Measurements from ENCODE around the gene KCNB1.

Gene KCNB1

DNA sequence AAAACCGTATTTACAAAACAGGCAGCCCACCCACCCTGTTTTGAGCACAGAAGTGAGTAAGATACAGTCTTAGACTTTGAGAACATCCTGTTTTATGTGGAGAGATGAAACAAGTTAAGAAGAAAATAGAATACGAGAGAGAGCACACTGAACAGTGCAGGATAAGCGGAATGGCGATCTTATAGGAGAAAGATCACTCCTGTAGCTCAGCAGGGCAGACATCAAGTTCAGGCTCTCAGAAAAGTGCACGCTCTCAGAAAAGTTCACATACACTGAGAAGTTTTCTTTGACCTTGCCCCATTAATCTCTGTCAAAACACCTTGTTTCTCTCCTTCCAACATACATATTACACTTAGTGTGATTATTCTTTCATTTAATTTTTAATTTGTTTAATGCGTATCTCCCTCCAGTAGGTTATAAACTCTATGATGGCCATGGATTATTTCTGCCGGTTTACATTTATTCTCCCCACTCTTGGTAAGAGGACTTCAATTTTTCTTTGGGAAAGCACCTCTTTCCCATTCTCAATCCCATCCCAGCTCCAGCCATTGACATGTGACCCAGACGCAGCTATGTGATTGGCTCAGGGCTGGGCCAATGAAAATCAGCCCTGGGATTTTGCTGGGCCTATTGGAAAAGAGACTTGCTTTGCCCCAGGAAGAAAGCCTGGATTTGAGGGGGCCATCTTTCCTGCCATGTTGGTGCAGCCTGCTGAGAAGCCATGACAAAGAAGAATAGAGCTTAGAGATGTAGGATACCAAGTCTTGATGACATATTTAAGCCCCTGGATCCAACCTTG, 16.2 kb downstream of the KCNB1 start:
- no peak for DNase-seq

DNA sequence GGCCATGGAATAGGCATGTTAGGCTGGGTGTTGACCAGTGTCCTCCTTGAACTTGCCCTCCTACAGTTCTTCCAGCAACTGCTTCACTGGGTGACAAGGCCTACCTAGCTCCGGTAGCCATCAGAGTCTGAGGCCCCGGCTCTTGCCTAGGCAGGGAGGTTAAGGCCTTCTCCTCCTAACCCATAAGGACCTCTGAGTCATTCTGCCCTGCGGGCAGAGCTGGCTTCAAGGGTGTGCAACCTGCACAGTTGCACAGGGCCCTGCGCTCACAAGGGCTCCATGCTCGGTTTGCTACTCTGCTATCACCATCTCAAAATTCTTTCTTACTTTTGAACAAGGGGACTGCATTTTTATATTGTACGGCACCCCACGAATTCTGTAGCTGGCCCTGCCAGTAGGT, 17.9 kb downstream of the KCNB1 start:
- no peak for DNase-seq

DNA sequence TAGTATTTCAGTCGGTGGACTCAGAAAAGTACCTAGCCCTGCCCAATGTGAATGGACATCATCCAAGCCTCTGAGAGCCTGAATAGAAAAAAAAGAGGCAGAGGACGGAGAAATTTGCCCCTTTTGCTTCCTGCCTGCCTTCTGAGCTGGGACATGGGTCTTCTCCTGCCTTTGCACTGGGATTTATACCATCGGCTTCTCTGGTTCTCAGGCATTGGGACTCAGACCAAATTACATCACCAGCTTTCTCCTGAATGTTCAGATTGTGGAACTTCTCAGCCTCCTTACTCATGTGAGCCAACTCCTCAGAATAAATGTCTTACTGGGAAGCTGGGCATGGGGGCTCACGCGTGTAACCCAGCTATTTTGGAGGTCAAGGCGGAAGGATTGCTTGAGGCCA, 19.8 kb downstream of the KCNB1 start:
- no peak for DNase-seq

DNA sequence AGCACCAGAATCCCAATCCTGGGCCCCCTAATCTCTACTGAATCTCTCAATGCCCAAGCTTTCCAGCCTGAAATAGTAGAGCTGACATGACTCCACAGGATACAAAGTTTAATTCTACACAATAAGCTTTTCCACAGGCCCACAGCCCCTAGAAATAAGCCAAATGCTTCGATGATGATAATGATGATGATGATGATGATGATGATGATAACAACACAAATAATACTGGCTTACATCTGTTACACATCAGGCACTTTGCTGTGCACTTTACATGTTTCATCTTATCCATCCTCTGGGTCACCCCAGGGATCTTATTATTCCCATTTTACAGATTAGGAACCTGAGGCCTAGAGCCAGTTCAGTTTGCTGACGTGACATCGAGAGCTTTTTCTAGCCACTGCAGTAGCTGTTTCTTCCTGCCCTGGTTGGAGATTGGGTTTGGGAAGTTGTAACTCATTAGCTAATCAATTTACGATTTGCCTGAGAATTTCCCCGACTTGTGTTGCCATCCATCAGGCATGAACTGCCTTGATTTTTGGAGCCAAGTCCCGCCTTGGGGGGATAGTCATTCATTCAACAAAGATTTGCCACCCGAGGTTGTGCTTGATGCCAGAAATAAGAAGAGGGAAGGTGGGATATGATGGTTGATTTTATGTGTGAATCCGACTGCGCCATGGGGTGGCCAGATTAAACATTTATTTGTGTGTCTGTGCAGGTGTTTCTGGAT, 20.4 kb downstream of the KCNB1 start:
- DNase-seq, result no peak

DNA sequence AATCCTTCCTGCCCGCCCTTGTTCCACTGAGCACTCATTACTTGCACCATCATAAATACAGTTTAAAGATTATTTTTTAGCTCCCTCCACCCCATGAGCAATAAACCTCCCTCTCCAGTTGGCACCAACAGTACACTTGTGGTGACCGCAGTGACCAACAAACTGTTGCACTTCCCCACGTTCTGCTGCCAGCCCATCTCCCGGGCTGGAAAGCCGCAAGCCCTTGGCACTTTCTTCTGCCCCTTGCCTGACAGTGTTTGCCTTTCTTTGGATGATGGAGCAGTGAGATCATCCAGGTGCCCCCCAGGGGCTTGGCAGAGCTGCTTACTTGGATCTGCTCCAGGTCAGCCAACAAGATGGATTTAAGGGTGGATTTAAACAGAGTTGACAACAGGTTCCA, 21.6 kb downstream of the KCNB1 start:
- DNase-seq, result peak; percentile 78

DNA sequence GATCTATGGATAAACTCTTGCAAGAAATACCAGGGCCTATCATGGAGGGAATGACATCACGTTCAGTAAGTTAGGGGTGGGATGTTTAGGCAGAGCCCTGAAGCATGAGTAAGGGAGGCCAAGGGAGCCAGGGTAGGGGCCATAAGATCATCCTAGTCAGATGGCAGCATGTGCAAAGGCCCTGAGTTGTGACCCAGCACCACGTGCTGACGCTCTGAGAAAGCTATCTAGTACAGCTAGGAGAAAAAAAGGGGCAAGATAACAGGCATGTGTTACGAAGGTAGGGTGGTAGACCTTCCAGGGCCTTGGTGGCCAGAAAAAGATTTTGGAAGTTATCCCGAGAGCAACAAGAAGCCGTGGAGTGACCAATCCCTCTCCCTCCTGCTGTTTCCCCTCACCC, 22.3 kb downstream of the KCNB1 start:
- DNase-seq, result no peak

DNA sequence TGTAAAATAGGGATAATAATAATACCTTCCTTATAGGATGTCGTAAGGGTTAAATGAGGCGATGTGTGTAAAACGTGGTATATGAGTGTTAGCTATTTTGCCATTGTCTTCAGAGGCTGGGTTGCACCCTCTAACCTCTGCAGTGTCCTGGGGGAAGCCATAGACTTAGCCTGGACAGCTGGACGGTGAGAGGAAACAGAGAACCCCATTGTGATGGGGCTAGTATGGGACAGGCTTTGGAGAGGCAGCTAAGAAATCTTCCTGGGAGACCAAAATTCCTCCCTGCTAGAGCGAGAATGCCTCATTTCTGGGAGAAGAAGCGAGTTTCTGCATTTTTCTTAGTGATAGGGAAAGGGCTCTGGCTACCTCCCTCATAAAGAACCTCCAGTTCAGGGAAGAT, 22.8 kb downstream of the KCNB1 start:
- no peak for DNase-seq

DNA sequence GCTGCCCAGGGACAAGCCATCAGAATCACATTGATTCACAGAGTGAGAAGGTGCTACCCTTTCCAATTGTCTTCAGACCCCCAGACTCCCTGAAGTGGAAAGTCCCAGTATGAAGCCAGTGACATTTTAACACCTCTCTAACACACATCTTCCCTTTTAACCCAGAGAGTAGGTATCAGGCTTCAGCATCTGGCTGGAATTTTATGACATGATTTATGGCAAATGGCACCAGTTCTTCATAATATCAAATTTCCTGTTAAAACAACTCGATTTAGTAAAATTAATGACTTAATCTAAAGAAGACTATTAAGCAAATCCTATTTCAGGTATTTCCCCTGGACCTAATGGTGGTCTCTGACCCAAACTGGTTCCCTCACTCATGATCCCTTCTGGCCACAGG, 25.0 kb downstream of the KCNB1 start:
- DNase-seq, result no peak

DNA sequence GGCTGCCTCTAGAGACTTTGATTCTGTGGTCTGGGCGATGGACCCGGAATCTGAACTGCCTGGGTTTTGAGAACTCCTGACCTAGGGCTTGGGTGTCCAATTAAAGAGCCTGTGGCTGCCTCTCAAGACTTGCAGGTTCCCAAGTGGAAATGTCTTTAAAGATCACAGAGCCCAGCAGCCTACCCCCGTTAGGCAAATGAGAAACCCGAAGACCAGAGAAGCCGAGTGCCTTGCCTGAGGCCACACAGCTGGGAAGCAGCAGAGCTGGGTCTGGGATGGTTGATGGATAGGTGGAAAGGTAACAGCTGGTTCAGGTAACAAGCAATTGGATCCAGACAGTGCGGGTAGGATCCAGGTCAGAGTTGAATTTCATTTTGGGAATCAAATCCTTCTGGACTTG, 25.8 kb downstream of the KCNB1 start:
- no peak for DNase-seq

DNA sequence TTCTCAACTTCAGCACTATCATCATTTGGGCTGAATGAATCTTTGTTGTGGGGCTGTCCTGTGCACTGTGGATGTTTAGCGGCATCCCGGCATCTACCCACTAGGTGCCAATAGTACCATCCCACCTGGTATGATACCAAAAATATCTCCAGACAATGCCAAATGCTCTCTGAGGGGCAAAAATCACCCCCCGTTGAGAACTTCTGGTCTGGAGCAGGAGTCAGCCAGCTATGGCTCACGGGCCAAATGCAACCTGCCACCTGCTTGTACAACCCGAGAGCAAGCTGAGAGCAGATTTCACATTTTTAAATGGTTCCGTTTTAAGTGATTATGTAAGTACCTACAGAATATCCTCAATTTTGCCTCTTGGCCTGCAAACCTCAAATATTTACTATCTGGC, 26.8 kb downstream of the KCNB1 start:
- no peak for DNase-seq

DNA sequence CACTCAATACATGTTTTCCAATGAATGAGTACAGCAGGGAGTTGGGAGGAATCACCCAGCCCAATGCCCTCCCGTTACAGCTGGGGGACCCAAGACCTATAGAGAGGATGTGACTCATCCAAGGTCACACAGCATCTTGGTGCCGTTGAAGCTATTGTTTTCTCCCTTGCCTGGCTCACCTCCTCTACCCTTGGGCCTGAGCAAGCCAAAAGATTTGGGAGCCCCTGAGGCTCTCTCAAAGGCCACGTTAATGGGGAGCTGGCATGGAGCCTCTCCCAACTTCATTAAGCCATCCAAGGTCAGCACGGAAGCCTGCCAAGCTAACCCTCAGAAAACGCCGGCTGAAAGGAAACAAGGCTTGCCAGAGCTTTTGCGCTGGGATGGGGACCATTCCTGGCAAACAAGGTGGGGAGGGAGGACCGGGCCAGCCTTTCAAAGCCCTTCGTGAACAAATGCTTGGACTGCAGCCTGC, 30.4 kb downstream of the KCNB1 start:
- DNase-seq, result no peak

DNA sequence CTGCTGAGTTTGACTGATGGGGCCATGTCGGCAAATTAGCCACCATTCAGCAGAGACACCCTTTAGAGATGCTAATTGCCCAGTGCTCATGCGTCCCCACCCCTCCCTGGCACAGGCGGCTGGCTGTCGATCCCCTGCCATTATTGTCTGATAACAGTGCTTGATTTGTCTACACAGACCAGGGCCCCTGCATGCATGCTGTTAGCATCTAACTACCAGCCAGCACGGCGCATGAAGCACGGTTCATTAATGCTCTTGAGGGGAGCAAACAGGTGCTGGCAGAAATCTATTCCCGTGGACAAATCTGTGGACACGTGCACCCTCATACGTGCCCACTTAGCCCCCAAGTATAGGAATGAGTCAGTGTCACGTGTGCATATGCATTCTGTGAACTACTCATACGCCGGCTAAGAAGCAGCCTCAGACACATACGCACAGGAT, 32.2 kb downstream of the KCNB1 start:
- DNase-seq, result no peak

DNA sequence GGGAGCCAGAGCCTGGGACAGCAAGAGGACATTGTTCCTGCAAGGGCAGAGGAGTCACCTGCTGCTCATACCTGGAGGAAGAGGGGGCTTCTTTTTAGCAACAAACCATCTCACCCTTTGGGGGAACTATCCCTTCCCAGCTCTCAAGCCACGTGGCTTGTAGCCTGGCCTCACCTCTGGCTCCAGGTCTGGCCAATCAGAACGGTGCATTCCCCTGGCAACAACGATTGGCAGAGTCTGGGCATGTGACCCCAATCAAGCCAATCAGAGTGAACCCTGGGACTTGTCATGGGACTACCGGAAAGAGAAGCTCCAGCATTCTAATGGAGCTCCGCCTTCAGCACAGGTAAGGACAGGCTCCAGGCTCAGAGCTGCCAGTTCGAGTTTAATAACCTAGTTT, 33.6 kb downstream of the KCNB1 start:
- no peak for DNase-seq

DNA sequence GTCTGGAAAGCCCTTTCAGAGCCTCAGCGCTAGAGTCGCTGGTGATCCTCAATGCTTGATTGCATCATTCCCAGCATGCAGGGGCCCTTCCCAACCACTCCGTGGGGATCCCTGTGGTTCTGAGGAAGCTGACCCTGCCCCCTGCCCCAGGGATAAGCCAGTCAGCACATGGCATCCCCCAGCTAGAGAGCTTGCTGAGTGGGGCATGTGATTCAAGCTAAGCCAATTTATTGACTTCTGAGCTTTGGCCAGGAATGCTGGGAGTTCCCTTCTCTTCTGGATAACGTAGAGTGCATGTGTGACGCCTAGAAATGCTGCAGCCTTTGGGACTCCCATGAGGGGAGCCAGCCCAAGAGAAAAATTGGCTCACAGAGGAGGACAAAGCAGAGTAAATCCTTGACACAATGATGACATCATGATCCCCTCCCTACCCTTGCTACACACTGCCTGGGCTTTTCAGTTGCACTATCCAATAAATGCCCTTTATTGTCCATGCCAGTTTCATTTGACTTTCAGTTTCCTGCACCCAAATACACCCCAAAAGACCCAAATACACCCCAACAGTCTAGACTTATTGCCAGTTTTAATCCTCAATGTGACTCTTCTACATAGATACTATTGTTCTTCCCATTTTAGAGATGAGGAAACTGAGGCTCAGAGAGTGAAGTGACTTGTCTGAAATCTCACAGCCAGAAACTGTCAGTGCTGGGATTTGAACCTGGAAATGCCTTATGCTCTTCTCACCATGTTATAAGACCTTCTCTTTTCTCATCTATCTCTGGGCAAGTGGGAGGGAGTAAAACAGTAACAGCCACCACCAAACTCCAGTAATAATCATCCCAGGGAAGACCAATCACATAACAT, 34.3 kb downstream of the KCNB1 start:
- no peak for DNase-seq

DNA sequence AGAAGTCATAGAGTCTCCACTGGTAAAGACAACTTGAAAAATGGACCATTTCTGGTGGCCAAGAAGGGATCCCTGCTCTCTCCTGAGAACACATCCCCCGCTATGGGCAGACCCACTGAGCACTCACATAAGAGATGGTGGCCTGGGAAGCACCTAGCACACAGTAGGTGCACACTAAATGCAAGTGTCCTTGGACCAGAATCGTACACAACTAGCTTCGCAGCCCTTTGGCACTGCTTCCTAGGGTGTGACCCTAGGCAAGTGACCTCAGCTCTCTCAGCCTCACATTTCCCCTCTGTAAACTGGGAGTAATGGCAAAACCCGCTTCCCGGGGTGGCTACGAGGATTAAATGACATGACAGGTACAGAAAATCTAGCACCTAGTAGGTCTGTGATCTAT, 35.1 kb downstream of the KCNB1 start:
- no peak for DNase-seq

DNA sequence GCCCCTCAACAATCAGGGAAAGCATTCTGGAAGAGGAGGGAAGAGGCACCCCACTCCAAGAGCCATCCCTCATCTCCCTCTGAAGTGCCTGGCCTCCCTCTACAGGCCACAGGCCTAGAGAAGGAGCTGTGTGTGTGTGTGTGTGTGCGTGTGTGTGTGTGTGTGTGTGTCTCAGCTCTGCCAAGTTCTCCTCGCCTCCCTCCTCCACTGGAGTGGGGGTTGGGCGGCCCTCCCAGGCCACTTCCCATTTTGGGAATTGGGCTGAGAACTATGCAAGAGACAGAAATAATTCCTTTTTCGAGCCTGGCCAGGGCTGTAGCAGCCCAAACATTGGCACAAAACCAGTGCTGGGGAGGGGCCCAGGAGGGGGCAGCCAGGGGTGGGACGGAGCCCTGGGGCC, 35.7 kb downstream of the KCNB1 start:
- no peak for DNase-seq

DNA sequence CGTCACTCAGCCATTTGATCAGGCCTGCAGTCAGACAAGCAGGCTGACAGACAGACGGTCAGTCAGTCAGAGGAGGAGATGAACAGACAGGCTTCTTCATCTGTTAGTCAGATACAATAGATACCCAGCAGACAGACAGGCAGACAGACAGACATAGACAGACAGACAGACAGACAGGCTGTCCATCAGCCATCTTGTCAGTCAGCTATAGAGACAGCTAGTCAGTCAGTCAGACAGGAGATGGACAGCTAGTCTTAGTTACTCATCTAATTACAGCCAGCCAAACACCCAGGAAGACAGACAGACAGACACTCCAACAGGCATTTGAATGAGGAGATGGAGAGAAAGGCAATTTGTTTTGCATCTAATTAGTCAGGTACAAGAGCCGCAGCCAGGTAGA, 36.4 kb downstream of the KCNB1 start:
- DNase-seq, result no peak

DNA sequence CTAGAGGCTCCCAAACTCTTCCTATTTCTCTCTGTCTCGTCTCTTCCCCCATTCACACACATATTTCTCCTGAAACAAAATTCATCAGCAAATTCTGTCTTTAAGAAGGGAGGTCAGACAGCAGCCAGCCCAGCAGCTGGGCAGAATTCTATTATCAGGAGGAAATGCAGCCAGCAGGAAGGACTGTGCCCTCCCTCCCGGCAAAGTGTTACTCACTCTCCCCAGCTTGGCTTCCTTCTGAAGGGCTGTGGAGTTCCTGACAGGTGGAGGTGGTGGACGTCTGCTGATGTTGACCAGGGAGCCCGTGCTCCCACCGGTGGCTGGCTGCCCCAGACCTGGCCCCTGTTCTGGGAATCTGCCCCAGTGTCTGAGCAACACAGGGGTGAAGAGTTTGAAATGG, 37.3 kb downstream of the KCNB1 start:
- no peak for DNase-seq

DNA sequence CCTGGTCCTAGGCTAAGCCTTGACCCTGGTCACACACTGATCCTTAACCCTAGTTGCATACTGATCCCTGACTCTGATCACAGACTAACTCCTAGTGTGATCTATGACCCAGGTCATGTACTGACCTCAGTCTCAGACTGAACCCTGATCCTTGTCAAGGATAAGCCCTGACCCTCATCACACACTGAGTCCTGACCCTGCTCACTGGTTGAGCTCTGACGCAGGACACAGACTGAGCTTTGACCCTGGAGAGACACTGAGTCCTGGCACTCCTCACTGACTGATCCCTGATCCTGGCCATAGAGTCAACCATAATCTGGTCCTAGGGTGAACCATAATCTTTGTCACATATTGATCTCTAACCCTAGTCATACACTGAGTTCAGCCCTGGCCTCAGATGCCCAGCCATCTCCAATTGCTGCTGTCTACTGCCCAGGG, 37.9 kb downstream of the KCNB1 start:
- DNase-seq, result no peak

DNA sequence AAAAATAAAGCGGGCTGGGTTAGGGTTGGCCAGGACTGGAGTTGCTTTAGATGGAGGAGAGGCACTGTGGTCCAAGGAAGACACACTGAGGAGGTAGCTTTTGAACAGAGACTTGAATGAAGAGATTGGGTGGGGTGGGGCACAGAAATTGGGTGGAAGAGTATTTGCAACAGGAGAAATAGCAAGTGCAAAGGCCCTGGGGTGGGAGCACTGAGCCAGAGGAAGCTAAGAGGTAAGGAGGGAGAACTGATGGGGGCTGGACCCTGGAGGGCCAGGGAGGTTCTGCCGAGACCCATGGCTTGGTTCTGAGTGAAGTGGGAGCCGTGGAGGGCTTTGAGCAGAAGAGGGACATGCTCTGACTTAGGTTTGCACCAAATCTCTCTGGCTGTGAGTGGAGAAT, 45.4 kb downstream of the KCNB1 start:
- DNase-seq, result no peak

DNA sequence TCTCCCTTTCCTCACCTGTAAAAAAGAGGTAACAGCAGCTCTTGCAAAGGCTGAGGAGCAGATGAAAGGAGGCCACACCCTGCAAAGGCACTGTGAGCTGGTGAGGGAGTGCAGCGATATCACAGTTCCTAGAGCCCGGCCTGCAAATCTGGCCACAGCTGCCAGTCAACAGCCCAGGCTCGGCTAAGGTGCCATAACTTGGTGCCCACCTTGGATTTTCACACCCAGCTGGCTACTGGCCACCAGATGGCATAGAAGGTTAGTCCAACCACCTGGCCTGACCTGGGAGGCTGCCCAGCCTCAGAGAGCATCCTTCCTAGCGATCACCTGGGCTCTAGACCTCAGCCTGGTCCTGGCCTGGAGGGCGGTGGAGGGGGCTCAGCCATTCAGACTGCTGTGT, 46.8 kb downstream of the KCNB1 start:
- DNase-seq, result no peak

DNA sequence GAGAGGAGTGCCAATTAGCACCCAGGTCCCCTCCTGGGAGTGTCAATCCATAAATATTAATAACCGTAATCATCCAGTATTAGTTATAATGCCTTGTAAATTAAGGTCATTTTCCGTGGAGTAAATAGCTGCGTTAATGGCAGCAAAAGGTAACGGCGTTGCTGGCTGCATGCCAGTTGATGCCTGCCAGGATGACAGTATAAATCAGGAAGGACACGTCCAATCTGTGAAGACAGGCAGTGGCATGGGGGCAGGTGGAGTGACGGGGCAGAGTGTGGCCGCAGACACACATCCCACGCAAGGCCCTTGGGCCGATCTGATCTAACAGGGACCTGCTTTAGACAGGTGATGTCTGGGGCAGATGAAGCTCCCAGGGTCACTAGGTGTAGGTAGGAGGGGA, 49.1 kb downstream of the KCNB1 start:
- no peak for DNase-seq

DNA sequence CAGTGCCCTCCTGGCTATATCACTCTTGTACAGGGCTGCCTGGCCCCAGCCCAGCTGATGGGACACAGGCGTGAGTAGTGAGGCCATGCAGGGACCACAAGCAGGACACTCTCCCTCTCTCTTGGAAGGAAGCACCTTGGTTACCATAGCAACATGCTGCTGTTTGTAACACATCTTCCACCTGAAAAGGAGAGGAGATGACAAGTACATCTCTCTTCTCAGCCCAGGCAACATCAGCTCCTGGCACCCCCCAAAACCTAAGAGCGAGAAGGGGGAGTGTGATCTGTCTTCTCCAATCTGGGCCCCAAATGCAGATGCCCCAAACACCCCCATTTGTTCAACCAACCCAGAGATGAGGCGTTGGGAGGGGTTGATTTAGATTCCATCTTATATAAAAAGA, 49.9 kb downstream of the KCNB1 start:
- DNase-seq, result no peak

DNA sequence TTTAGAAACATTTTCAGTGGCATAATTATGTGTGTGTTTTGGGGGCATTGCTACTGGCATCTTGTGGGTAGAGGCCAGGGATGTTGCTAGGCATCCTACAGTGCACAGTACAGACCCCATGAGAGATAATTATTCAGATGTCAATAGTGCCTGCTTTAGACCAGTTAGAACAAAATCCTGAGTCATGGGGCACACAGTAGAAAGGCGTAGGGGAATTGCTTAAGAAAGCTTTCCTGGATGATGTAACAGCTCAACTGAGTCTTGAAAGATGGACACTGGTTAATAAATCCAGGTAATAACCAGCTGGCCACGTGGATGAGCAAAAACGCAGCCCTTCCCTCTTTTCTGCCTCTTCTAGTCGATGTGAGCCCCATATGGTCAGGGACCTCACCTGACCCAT, 51.1 kb downstream of the KCNB1 start:
- no peak for DNase-seq

All from kidney glomerular epithelial cell (primary cell).